ENCODE data around the gene GNB1.
"Not testable (repeated sequence)": the region's sequence is repeated elsewhere in the genome, so short reads cannot be mapped to it uniquely, and the experiment has no call there.

Gene GNB1

DNA sequence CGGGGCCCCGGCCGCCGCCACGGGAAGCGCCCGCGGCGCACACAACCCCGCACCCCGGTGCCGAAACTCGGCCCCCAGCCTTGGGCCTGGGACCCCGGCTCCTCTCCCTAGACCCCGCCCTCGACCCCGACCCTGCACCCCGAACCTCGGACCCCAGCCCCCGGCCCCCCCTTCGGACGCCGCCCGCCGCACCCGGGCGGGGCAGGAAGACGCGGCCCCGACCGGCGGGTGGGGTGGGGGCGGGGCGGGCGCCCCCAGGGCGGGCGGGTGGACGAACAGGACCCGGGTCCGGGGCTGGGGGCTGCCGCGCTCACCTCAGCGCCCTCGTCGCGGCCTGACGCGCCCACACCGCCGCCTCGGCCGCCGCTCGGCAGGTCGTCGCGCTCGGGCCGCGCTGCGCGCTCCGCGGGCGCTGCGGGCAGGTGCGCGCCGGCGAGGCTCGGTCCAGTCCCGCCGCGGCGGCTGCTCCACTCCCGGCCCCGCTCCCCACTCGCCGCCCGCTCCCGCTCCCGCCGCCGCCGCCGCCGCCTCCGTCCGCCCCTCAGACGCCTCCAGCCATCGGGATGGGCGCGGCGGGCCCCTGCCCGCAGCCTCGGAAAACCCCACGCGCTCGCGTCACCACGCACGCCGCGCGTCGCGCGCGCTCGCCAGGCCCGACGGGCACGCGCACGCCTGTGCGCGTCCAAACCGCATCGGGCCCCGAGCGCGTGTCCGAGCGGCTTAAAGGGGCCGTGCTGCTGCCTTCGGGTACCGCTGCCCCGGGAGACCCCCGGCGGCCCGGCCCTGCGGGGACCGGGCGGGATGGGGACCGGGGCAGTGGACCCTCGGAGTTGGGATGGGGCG is at the start of gene GNB1:
Gene GNB1, minus strand, starts transcription at position 582 of the 843 bp plus-strand sequence. CDS start 65,634 bp downstream, outside the sequence.
- peak within 1 kb of the TSS; percentile 98 for H3K9ac ChIP-seq (ENCODE audit: low read length)

GRCh38 chr1:1940123-1940425 is 49.2 kb upstream of the GNB1 start:
- no peak overlapping the region for H3K27ac ChIP-seq (ENCODE audit: low read depth, low read length)
- no peak overlapping the region for H3K4me3 ChIP-seq (ENCODE audit: low read length)
- no peaks in the 10 kb centered on the region for H3K36me3 ChIP-seq (ENCODE audit: control insufficient read depth, insufficient read depth, low read length)
- no peaks in the 10 kb centered on the region for H3K4me1 ChIP-seq (ENCODE audit: control insufficient read depth, insufficient read depth, low read length)
- no peak overlapping the region for H3K9ac ChIP-seq (ENCODE audit: low read length)
- H3K27me3 ChIP-seq (ENCODE audit: control insufficient read depth, insufficient read depth, low read length), result peaks cover 5% of the 10 kb centered on the region

More for the DNA sequence above, at the start of gene GNB1:
- peaks cover under 1% of the 10 kb centered on the region for H3K27me3 ChIP-seq (ENCODE audit: control insufficient read depth, insufficient read depth, low read length)
- peak within 1 kb of the TSS; percentile 93 for H3K27ac ChIP-seq (ENCODE audit: low read depth, low read length)
- H3K36me3 ChIP-seq (ENCODE audit: control insufficient read depth, insufficient read depth, low read length), result no peaks in the 10 kb centered on the region
- peak within 1 kb of the TSS; percentile 95 for H3K4me3 ChIP-seq (ENCODE audit: low read length)
- H3K4me1 ChIP-seq (ENCODE audit: control insufficient read depth, insufficient read depth, low read length), result peaks cover 26% of the 10 kb centered on the region

GRCh38 chr1:1939296-1940122 is 48.6 kb upstream of the GNB1 start:
- Histone ChIP-seq H3K27me3 (ENCODE audit: control insufficient read depth, insufficient read depth, low read length) (peaks cover 5% of the 10 kb centered on the region), H3K4me3 (ENCODE audit: low read length) (no peak overlapping the region), H3K36me3 (ENCODE audit: control insufficient read depth, insufficient read depth, low read length) (no peaks in the 10 kb centered on the region), H3K9ac (ENCODE audit: low read length) (no peak overlapping the region), H3K4me1 (ENCODE audit: control insufficient read depth, insufficient read depth, low read length) (no peaks in the 10 kb centered on the region), H3K27ac (ENCODE audit: low read depth, low read length) (no peak overlapping the region)

DNA sequence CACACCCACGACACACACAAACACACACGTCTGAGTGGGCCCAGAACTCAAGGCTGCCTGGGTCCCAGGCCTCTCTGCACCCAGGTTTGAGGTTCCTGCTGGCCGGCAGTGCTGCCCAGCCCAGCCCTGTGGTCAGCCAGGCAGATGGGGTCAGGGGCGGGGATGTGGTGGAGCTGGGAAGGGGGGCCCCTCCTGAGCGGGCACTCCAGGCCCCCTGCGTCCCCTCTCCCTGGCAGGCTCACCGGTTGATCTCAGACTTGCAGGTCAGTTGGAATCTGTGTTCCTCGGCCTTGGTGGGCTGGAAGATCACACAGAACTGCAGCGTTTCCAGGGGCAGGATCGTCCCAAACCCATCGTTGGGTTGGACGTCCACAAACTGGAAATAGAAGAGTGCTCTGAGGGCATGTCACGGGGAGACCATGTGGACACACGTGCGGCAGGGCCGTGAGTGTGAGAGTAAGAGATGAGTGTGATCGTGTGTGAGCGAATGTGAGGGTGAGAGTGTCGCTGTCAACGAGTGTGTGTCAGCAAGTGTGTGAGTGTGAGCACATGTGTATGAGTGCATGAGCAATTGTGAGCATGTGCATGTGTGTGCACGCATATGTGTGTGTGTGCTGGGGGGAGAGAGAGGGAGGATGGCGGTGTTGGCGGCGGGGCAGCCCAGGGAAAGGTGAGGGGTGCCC is 47.9 kb upstream of the GNB1 start:
- no peak overlapping the region for H3K4me3 ChIP-seq (ENCODE audit: low read length)
- no peaks in the 10 kb centered on the region for H3K36me3 ChIP-seq (ENCODE audit: control insufficient read depth, insufficient read depth, low read length)
- H3K4me1 ChIP-seq (ENCODE audit: control insufficient read depth, insufficient read depth, low read length), result no peaks in the 10 kb centered on the region
- no peak overlapping the region for H3K27ac ChIP-seq (ENCODE audit: low read depth, low read length)
- no peak overlapping the region for H3K9ac ChIP-seq (ENCODE audit: low read length)
- peaks cover 5% of the 10 kb centered on the region for H3K27me3 ChIP-seq (ENCODE audit: control insufficient read depth, insufficient read depth, low read length)

- H3K27ac ChIP-seq (ENCODE audit: low read depth, low read length), result no peak overlapping the region
- no peaks in the 10 kb centered on the region for H3K36me3 ChIP-seq (ENCODE audit: control insufficient read depth, insufficient read depth, low read length)
- H3K27me3 ChIP-seq (ENCODE audit: control insufficient read depth, insufficient read depth, low read length), result peaks cover 5% of the 10 kb centered on the region
- no peaks in the 10 kb centered on the region for H3K4me1 ChIP-seq (ENCODE audit: control insufficient read depth, insufficient read depth, low read length)
- no peak overlapping the region for H3K4me3 ChIP-seq (ENCODE audit: low read length)
- no peak overlapping the region for H3K9ac ChIP-seq (ENCODE audit: low read length)
Measured at GRCh38 chr1:1938276-1938573, 47.3 kb upstream of the GNB1 start.

DNA sequence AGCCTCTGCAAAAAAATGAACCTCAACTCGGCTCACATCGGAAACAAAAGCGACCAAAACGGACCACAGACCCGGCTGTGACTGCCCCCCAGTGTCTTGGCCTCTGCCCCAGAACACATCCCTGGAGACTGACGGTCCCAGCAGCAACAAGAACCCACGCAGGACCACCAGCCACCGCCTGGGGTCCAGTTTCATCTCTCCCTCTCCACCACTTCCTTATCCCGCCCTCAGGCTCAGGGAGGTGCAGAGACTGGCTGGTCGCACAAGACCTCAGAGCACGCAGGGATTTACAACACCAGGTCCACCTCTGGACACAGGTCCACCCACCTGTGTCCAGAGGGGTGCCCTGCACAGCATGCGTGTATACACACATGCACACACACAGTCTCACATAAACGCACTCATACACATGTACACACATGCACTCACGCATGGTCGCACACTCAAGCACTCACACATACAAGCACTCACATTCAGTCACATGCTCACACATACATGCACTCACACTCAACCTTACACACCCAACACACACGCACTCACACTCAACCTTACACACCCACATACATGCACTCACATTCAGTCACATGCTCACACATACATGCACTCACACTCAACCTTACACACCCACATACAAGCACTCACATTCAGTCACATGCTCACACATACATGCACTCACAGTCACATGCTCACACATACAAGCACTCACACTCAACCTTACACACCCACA is 46.8 kb upstream of the GNB1 start:
- Histone ChIP-seq H3K4me1 (ENCODE audit: control insufficient read depth, insufficient read depth, low read length) (no peaks in the 10 kb centered on the region), H3K9ac (ENCODE audit: low read length) (no peak overlapping the region), H3K36me3 (ENCODE audit: control insufficient read depth, insufficient read depth, low read length) (no peaks in the 10 kb centered on the region), H3K27ac (ENCODE audit: low read depth, low read length) (no peak overlapping the region), H3K4me3 (ENCODE audit: low read length) (no peak overlapping the region), H3K27me3 (ENCODE audit: control insufficient read depth, insufficient read depth, low read length) (peaks cover 4% of the 10 kb centered on the region)

GRCh38 chr1:1937061-1937460 is 46.2 kb upstream of the GNB1 start:
- H3K9ac ChIP-seq (ENCODE audit: low read length), result no peak overlapping the region
- no peak overlapping the region for H3K27ac ChIP-seq (ENCODE audit: low read depth, low read length)
- H3K36me3 ChIP-seq (ENCODE audit: control insufficient read depth, insufficient read depth, low read length), result no peaks in the 10 kb centered on the region
- H3K4me3 ChIP-seq (ENCODE audit: low read length), result no peak overlapping the region
- H3K4me1 ChIP-seq (ENCODE audit: control insufficient read depth, insufficient read depth, low read length), result no peaks in the 10 kb centered on the region
- H3K27me3 ChIP-seq (ENCODE audit: control insufficient read depth, insufficient read depth, low read length), result no peaks in the 10 kb centered on the region

GRCh38 chr1:1934848-1935247 is 44.0 kb upstream of the GNB1 start:
- H3K36me3 ChIP-seq (ENCODE audit: control insufficient read depth, insufficient read depth, low read length); H3K4me3 ChIP-seq (ENCODE audit: low read length); H3K27ac ChIP-seq (ENCODE audit: low read depth, low read length); H3K9ac ChIP-seq (ENCODE audit: low read length); H3K4me1 ChIP-seq (ENCODE audit: control insufficient read depth, insufficient read depth, low read length); H3K27me3 ChIP-seq (ENCODE audit: control insufficient read depth, insufficient read depth, low read length): not testable (repeated sequence)

DNA sequence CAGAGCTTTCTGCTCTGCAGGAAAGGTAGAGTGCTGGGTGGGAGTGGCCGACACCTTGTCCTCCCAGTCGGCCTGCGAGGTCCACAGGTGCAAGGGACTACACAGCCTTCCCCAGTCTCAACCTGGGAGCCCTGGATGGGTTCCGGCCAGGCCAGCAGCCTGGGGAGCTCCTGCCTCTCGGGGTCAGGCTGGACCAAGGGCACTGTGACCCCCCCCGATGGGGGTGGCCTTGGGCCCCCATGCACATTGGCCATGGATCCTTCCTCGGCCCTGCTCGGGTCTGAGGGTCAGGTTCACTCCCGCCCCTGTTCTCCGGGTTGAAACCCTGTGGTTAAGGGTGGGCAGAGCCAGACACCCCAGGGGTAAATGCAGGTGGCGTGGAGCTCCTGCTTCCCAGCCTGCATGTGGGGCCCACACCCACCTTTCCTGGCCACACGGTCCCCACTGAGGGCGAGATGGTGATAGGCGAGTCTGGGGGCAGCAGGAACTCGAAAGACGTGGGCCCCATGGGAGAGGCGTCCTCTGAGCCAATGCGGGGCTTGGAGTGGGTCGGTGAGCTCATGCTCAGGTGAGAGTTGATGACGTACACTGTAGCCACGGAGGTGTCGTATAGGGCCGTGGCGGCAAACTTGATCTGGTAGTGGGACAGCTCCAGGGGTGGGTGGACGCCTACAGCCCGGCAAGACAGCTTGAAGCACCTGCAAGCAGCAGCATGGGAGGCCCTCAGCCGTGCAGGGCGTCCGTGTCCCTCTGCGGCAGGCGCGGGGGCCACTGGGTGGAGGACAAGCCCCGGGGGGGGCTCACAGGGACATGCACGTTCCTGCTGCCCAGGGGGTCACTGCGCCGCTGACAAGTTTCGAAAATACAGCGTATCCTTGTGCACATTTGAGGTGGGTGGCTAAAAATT is 39.0 kb upstream of the GNB1 start:
- H3K4me1 ChIP-seq (ENCODE audit: control insufficient read depth, insufficient read depth, low read length), result no peaks in the 10 kb centered on the region
- H3K27me3 ChIP-seq (ENCODE audit: control insufficient read depth, insufficient read depth, low read length), result no peaks in the 10 kb centered on the region
- H3K9ac ChIP-seq (ENCODE audit: low read length), result no peak overlapping the region

GRCh38 chr1:1929102-1929638 is 38.3 kb upstream of the GNB1 start:
- no peaks in the 10 kb centered on the region for H3K36me3 ChIP-seq (ENCODE audit: control insufficient read depth, insufficient read depth, low read length)
- no peaks in the 10 kb centered on the region for H3K27me3 ChIP-seq (ENCODE audit: control insufficient read depth, insufficient read depth, low read length)
- no peak overlapping the region for H3K9ac ChIP-seq (ENCODE audit: low read length)

More for the DNA sequence above, 39.0 kb upstream of the GNB1 start:
- Histone ChIP-seq H3K4me3 (ENCODE audit: low read length) (no peak overlapping the region), H3K27ac (ENCODE audit: low read depth, low read length) (no peak overlapping the region), H3K36me3 (ENCODE audit: control insufficient read depth, insufficient read depth, low read length) (no peaks in the 10 kb centered on the region)

More at GRCh38 chr1:1929102-1929638, 38.3 kb upstream of the GNB1 start:
- H3K4me3 ChIP-seq (ENCODE audit: low read length), result no peak overlapping the region
- no peak overlapping the region for H3K27ac ChIP-seq (ENCODE audit: low read depth, low read length)
- no peaks in the 10 kb centered on the region for H3K4me1 ChIP-seq (ENCODE audit: control insufficient read depth, insufficient read depth, low read length)
